Neural progenitor cell (in vitro differentiated cells): ENCODE data around the gene PHF2. TPM values are rescaled to one million over a fixed set of nuclear protein-coding genes. Genes with fewer than 3 reads are reported as not detected.

Source experiments
- DNase-seq: peaks from one replicate; pipeline ENCODE4 v3.0.0-alpha.2; 2016; ENCODE audit warnings: low spot score
- H2AFZ ChIP-seq: fragments of 200-600 bp; sonication (generic); replicated peaks from 2 replicates; pipeline ENCODE4 v1.6.1; 2016; ENCODE audit warnings: antibody characterized with exemption
- H3F3A ChIP-seq: fragments of 200-600 bp; sonication (generic); 2 replicates; pipeline ENCODE4 v1.6.1; 2016; ENCODE audit warnings: antibody characterized with exemption, low read depth
- H3K27ac ChIP-seq: fragments of 200-600 bp; sonication (generic); 2 replicates; pipeline ENCODE4 v1.5.1; 2016; ENCODE audit warnings: mild to moderate bottlenecking
- H3K27me3 ChIP-seq: fragments of 200-600 bp; sonication (generic); 2 replicates; pipeline ENCODE4 v1.6.1; 2016; ENCODE audit warnings: mild to moderate bottlenecking, moderate library complexity
- H3K36me3 ChIP-seq: fragments of 200-600 bp; sonication (generic); 2 replicates; pipeline ENCODE4 v1.5.1; 2016
- H3K4me1 ChIP-seq: fragments of 200-600 bp; sonication (generic); 2 replicates; pipeline ENCODE4 v1.6.1; 2016; ENCODE audit warnings: mixed run types
- H3K4me2 ChIP-seq: fragments of 200-600 bp; sonication (generic); 2 replicates; pipeline ENCODE4 v1.6.1; 2016
- H3K4me3 ChIP-seq: fragments of 200-600 bp; sonication (generic); 2 replicates; pipeline ENCODE4 v1.5.1; 2016
- H3K79me2 ChIP-seq: fragments of 200-600 bp; sonication (generic); 2 replicates; pipeline ENCODE4 v1.6.1; 2016; ENCODE audit warnings: low read depth
- H3K9ac ChIP-seq: fragments of 200-600 bp; sonication (generic); 2 replicates; pipeline ENCODE4 v1.6.1; 2016
- H3K9me3 ChIP-seq: fragments of 200-600 bp; sonication (generic); 2 replicates; pipeline ENCODE4 v1.5.1; 2016; ENCODE audit warnings: low read depth
- H4K20me1 ChIP-seq: fragments of 200-600 bp; sonication (generic); 2 replicates; pipeline ENCODE4 v1.6.1; 2016; ENCODE audit warnings: low read depth
- H3K27ac Mint-ChIP-seq: 3 replicates; pipeline ENCODE4 v1.8.0; 2021; ENCODE audit warnings: mixed read lengths
- H3K27me3 Mint-ChIP-seq: 2 replicates; pipeline ENCODE4 v1.8.0; 2022; ENCODE audit warnings: low read depth, mild to moderate bottlenecking, inconsistent platforms, moderate library complexity, mixed read lengths; ENCODE audit not compliant: insufficient read depth
- H3K36me3 Mint-ChIP-seq: 3 replicates; pipeline ENCODE4 v1.8.0; 2021; ENCODE audit warnings: mixed read lengths
- H3K4me1 Mint-ChIP-seq: 3 replicates; pipeline ENCODE4 v1.8.0; 2021; ENCODE audit warnings: mixed read lengths
- H3K4me3 Mint-ChIP-seq: 3 replicates; pipeline ENCODE4 v1.8.0; 2021; ENCODE audit warnings: mild to moderate bottlenecking, moderate library complexity, mixed read lengths
- H3K9me3 Mint-ChIP-seq: 3 replicates; pipeline ENCODE4 v1.8.0; 2020; ENCODE audit warnings: mixed read lengths
- CTCF ChIP-seq: fragments of 200-600 bp; sonication (generic); IDR thresholded peaks from 2 replicates; pipeline ENCODE4 v1.5.1; 2017; ENCODE audit warnings: antibody characterized with exemption, mild to moderate bottlenecking
- EZH2 ChIP-seq: fragments of 200-600 bp; sonication (generic); IDR thresholded peaks from 2 replicates; pipeline ENCODE4 v1.6.1; 2017; ENCODE audit warnings: antibody characterized with exemption, mild to moderate bottlenecking, moderate library complexity
- EZH2phosphoT487 ChIP-seq: fragments of 200-600 bp; sonication (generic); IDR thresholded peaks from 2 replicates; pipeline ENCODE4 v1.6.1; 2017; ENCODE audit warnings: antibody characterized with exemption
- total RNA-seq: library from RNA; depleted of rRNA; stranded (reverse); fragments of >200 nt; gene quantifications from 2 replicates; pipeline ENCODE4 v1.2.3, GENCODE V29; 2015; ENCODE audit warnings: low replicate concordance

PHF2 gene
- total RNA-seq, 1 donor from 2014 or later, result 17.6 TPM

GRCh38 chr9:93711002-93711401 is 134.6 kb downstream of the PHF2 start:
- Histone ChIP-seq H4K20me1 (no peaks in the 10 kb centered on the region), H3K79me2 (no peaks in the 10 kb centered on the region), H2AFZ (no peak overlapping the region), H3K27ac (no peak overlapping the region), H3K27me3 (no peaks in the 10 kb centered on the region), H3K36me3 (no peaks in the 10 kb centered on the region), H3K9ac (no peak overlapping the region), H3K9me3 (no peaks in the 10 kb centered on the region), H3F3A (no peaks in the 10 kb centered on the region), H3K4me2 (no peak overlapping the region), H3K4me3 (no peak overlapping the region), H3K4me1 (no peaks in the 10 kb centered on the region)
- Mint-ChIP-seq H3K36me3 (no peaks in the 10 kb centered on the region), H3K27me3 (peaks cover 2% of the 10 kb centered on the region), H3K9me3 (no peaks in the 10 kb centered on the region), H3K4me1 (no peaks in the 10 kb centered on the region), H3K4me3 (no peak overlapping the region), H3K27ac (no peak overlapping the region)
- TF ChIP-seq EZH2, result no peak
- TF ChIP-seq EZH2phosphoT487, result no peak
- TF ChIP-seq CTCF, result no peak
- no peak for DNase-seq

- Histone ChIP-seq H3K4me1 (no peaks in the 10 kb centered on the region), H2AFZ (no peak overlapping the region), H3K27ac (no peak overlapping the region), H3F3A (no peaks in the 10 kb centered on the region), H3K9ac (no peak overlapping the region), H3K36me3 (no peaks in the 10 kb centered on the region), H3K4me2 (no peak overlapping the region), H3K9me3 (no peaks in the 10 kb centered on the region), H4K20me1 (no peaks in the 10 kb centered on the region), H3K4me3 (no peak overlapping the region), H3K27me3 (no peaks in the 10 kb centered on the region), H3K79me2 (no peaks in the 10 kb centered on the region)
- Mint-ChIP-seq H3K9me3 (no peaks in the 10 kb centered on the region), H3K36me3 (no peaks in the 10 kb centered on the region), H3K27ac (no peak overlapping the region), H3K4me3 (no peak overlapping the region), H3K4me1 (no peaks in the 10 kb centered on the region), H3K27me3 (peaks cover 2% of the 10 kb centered on the region)
- TF ChIP-seq CTCF, result no peak
- TF ChIP-seq EZH2, result no peak
- TF ChIP-seq EZH2phosphoT487, result no peak
- DNase-seq, result no peak
Measured at GRCh38 chr9:93712896-93713295, 136.5 kb downstream of the PHF2 start.

GRCh38 chr9:93713716-93714115 is 137.3 kb downstream of the PHF2 start:
- Histone ChIP-seq H3K36me3 (no peaks in the 10 kb centered on the region), H3K4me2 (no peak overlapping the region), H3K4me1 (no peaks in the 10 kb centered on the region), H4K20me1 (no peaks in the 10 kb centered on the region), H3K9me3 (no peaks in the 10 kb centered on the region), H2AFZ (no peak overlapping the region), H3K27me3 (no peaks in the 10 kb centered on the region), H3K79me2 (no peaks in the 10 kb centered on the region), H3K9ac (no peak overlapping the region), H3K4me3 (no peak overlapping the region), H3K27ac (no peak overlapping the region), H3F3A (no peaks in the 10 kb centered on the region)
- H3K27me3 Mint-ChIP-seq, result peaks cover 2% of the 10 kb centered on the region
- TF ChIP-seq EZH2phosphoT487, result no peak
- TF ChIP-seq EZH2, result no peak
- TF ChIP-seq CTCF, result no peak
- H3K36me3 Mint-ChIP-seq, result no peaks in the 10 kb centered on the region
- H3K4me3 Mint-ChIP-seq, result no peak overlapping the region
- DNase-seq, result no peak
- no peaks in the 10 kb centered on the region for H3K4me1 Mint-ChIP-seq
- H3K27ac Mint-ChIP-seq, result no peak overlapping the region
- no peaks in the 10 kb centered on the region for H3K9me3 Mint-ChIP-seq
